Endothelial cell of umbilical vein (primary cell): Measurements from ENCODE around the gene RNF224. TPM values are rescaled to one million over a fixed set of nuclear protein-coding genes. Genes with fewer than 3 reads are reported as not detected.

ENCODE experiments used
- BruUV-seq: library from RNA; stranded (reverse); fragments of 400-500 nt; replicated peaks from 2 replicates; lab custom pipeline; 2021; lab: Mats Ljungman, UMichigan
- CTCF ChIA-PET: fragments of 300-600, 350-600 bp; sonication (Branson Sonifier 250); formaldehyde crosslinking; loops from one replicate; lab custom pipeline; 2021; ENCODE audit warnings: antibody characterized with exemption, inconsistent platforms; lab: Charles Lee
- POLR2A ChIA-PET: fragments of 300-600, 350-600 bp; sonication (Branson Sonifier 250); formaldehyde crosslinking; loops from one replicate; lab custom pipeline; 2021; ENCODE audit warnings: antibody characterized with exemption, inconsistent platforms; lab: Charles Lee
- DNase-seq: peaks from one replicate; pipeline ENCODE4 v3.0.0-alpha.2; 2011; ENCODE audit warnings: low read depth, low spot score
- FAIRE-seq: peaks from 2 replicates; lab custom pipeline; 2011; peaks lifted over from hg19 to GRCh38; lab: Jason Lieb, UNC
- H2AFZ ChIP-seq: 2 replicates; pipeline ENCODE4 v1.6.0; 2012; ENCODE audit warnings: low read depth, low read length, control low read depth, inconsistent platforms
- H3K27ac ChIP-seq: 2 replicates; pipeline ENCODE4 v1.5.1; 2011; ENCODE audit warnings: low read depth, mild to moderate bottlenecking, control low read depth, low read length, moderate library complexity; ENCODE audit not compliant: insufficient read depth
- H3K27me3 ChIP-seq, 2 experiments: 2 replicates each; pipeline versions ENCODE4 v1.6.0 to v1.6.1; 2011; ENCODE audit warnings: low read length in 2 of 2, mixed read lengths in 1 of 2; ENCODE audit not compliant: control insufficient read depth in 2 of 2, insufficient read depth in 2 of 2
- H3K36me3 ChIP-seq, 2 experiments: 2 replicates in 1 of 2; 3 replicates in 1 of 2; pipeline ENCODE4 v1.5.1; 2011; ENCODE audit warnings: low read length in 2 of 2, mild to moderate bottlenecking in 1 of 2, moderate library complexity in 1 of 2; ENCODE audit not compliant: control insufficient read depth in 2 of 2, insufficient read depth in 2 of 2; ENCODE audit errors: extremely low read depth in 1 of 2
- H3K4me1 ChIP-seq: 3 replicates; pipeline ENCODE4 v1.5.1; 2011; ENCODE audit warnings: mild to moderate bottlenecking, low read length; ENCODE audit not compliant: control insufficient read depth, insufficient read depth; ENCODE audit errors: extremely low read depth
- H3K4me2 ChIP-seq: 2 replicates; pipeline ENCODE4 v1.6.1; 2011; ENCODE audit warnings: low read length, control low read depth, mixed read lengths; ENCODE audit not compliant: insufficient read depth
- H3K4me3 ChIP-seq, 3 experiments: fragments of 200-600 bp in 1 of 3; sonication (generic), shearing (Covaris generic) in 1 of 3; replicated peaks in 1 of 3; 2 replicates each; pipeline ENCODE4 v1.5.1; 2011 to 2016; ENCODE audit warnings: control low read depth in 3 of 3, low read length in 3 of 3, mild to moderate bottlenecking in 2 of 3, inconsistent platforms in 1 of 3, low read depth in 1 of 3, moderate library complexity in 1 of 3; ENCODE audit not compliant: insufficient read depth in 1 of 3
- H3K79me2 ChIP-seq: 2 replicates; pipeline ENCODE4 v1.6.0; 2012; ENCODE audit warnings: low read length, inconsistent platforms; ENCODE audit not compliant: control insufficient read depth, insufficient read depth
- H3K9ac ChIP-seq: replicated peaks from 2 replicates; pipeline ENCODE3; 2011; ENCODE audit warnings: low read length, control low read depth; ENCODE audit not compliant: insufficient read depth; ENCODE audit errors: extremely low read depth
- H3K9me1 ChIP-seq: replicated peaks from 3 replicates; pipeline ENCODE4 v1.6.0; 2011; ENCODE audit warnings: mild to moderate bottlenecking, low read length; ENCODE audit not compliant: control insufficient read depth, insufficient read depth; ENCODE audit errors: extremely low read depth
- H3K9me3 ChIP-seq: replicated peaks from 2 replicates; pipeline ENCODE4 v1.5.1; 2012; ENCODE audit warnings: low read length, inconsistent platforms; ENCODE audit not compliant: control insufficient read depth, insufficient read depth
- H4K20me1 ChIP-seq: replicated peaks from 2 replicates; pipeline ENCODE3; 2011; ENCODE audit warnings: mild to moderate bottlenecking, low read length; ENCODE audit not compliant: control insufficient read depth, insufficient read depth; ENCODE audit errors: extremely low read depth
- EZH2 ChIP-seq: IDR thresholded peaks from 2 replicates; pipeline ENCODE4 v1.6.1; 2012; ENCODE audit warnings: borderline replicate concordance, low read depth, mild to moderate bottlenecking, moderate library complexity, low read length, inconsistent platforms; ENCODE audit not compliant: severe bottlenecking
- FOS ChIP-seq: IDR thresholded peaks from 2 replicates; pipeline ENCODE4 v1.6.1; 2011; ENCODE audit warnings: mild to moderate bottlenecking, low read length, moderate library complexity, borderline replicate concordance; ENCODE audit not compliant: insufficient read depth
- GATA2 ChIP-seq: IDR thresholded peaks from 2 replicates; pipeline ENCODE4 v1.7.0; 2011; ENCODE audit warnings: low read depth, mild to moderate bottlenecking, moderate library complexity, mixed read lengths, low read length; ENCODE audit not compliant: insufficient read length, insufficient read depth
- JUN ChIP-seq: IDR thresholded peaks from 2 replicates; pipeline ENCODE4 v1.6.1; 2011; ENCODE audit warnings: borderline replicate concordance, low read depth; ENCODE audit not compliant: insufficient read length, insufficient read depth
- MAX ChIP-seq: IDR thresholded peaks from 2 replicates; pipeline ENCODE4 v1.6.1; 2011; ENCODE audit not compliant: insufficient read depth, insufficient read length
- MYC ChIP-seq: IDR thresholded peaks from one replicate; pipeline ENCODE4 v1.6.1; 2011; ENCODE audit warnings: mild to moderate bottlenecking, low read depth, low read length
- POLR2A ChIP-seq: IDR thresholded peaks from 2 replicates; pipeline ENCODE4 v1.6.1; 2012; ENCODE audit warnings: low read depth, mild to moderate bottlenecking, control low read depth, low read length
- POLR2AphosphoS5 ChIP-seq: IDR thresholded peaks from 2 replicates; pipeline ENCODE4 v1.6.1; 2012; ENCODE audit warnings: low read depth, mild to moderate bottlenecking, control low read depth, low read length, moderate library complexity; ENCODE audit not compliant: insufficient read depth
- dilution Hi-C: fragments of 300-500 bp; cut with MboI; formaldehyde crosslinking; loops from one replicate; pipeline ENCODE4 v1.15.0; 2019; ENCODE audit warnings: low sequenced_read_pairs; ENCODE audit not compliant: extremely low pct_ligation_motif_present
- intact Hi-C: fragments of 100-400 bp; cut with micrococcal nuclease; formaldehyde crosslinking; loops from one replicate; pipeline ENCODE4 v1.10.0; 2022
- polyA plus RNA-seq, 4 experiments: library from polyadenylated mRNA; depleted of rRNA in 3 of 4; stranded (reverse) in 3 of 4; unstranded in 1 of 4; fragments of >200 nt; gene quantifications; 2 replicates each; pipeline versions ENCODE4 v1.2.1 to v1.2.3, GENCODE V29; 2011 to 2012; ENCODE audit warnings: missing spikeins in 1 of 4
- total RNA-seq: library from RNA; stranded (reverse); gene quantifications from 2 replicates; pipeline ENCODE4 v1.2.3, GENCODE V29; 2021
- TF ChIP-seq, protein P1 (sequence below), 2 donors: IDR thresholded peaks; 1 replicate in 1 of 2; 2 replicates in 1 of 2; pipeline ENCODE4 v1.5.1; 2011; ENCODE audit warnings: low read length in 2 of 2, mild to moderate bottlenecking in 2 of 2, moderate library complexity in 2 of 2, control low read depth in 1 of 2, inconsistent platforms in 1 of 2, low read depth in 1 of 2; ENCODE audit not compliant: insufficient read depth in 1 of 2; ENCODE audit errors: extremely low read depth in 1 of 2

Gene RNF224
- total and polyA plus RNA-seq, 2 donors (not counting 3 experiments of a cell fraction or from before 2014, with no cell fraction given) = not detected

- dilution Hi-C loops (no loop called here), intact Hi-C loops (no loop called here)
- CTCF ChIA-PET = interaction anchor here (0.9 to 4.4 kb wide), 3 partner anchors 19 to 167 kb away, joined by 3 to 31 read pairs (median 4); partner anchors contain the start of genes EXD3, NOXA1 and TOR4A
- BruUV-seq = no TSS peak
- Histone ChIP-seq H3K79me2 (peaks cover 18% of the 10 kb centered on the region), H3K4me3 (peak overlapping the region in 2 of 3 experiments; percentile 41 to 94), H3K4me1 (peaks cover 14% of the 10 kb centered on the region), H4K20me1 (no peaks in the 10 kb centered on the region), H3K9me1 (no peaks in the 10 kb centered on the region), H3K36me3 (peaks cover 2 to 5% of the 10 kb centered on the region in 2 experiments), H2AFZ (no peak overlapping the region), H3K4me2 (peak overlapping the region; percentile 71), H3K27me3 (no peaks in the 10 kb centered on the region), H3K27ac (no peak overlapping the region), H3K9me3 (no peaks in the 10 kb centered on the region), H3K9ac (no peak overlapping the region)
- FAIRE-seq = no peak
- TF ChIP-seq POLR2A (no peak), GATA2 (no peak), MAX (no peak), EZH2 (no peak), JUN (no peak), MYC (no peak), FOS (no peak), POLR2AphosphoS5 (no peak)
- TF ChIP-seq, protein P1, sequence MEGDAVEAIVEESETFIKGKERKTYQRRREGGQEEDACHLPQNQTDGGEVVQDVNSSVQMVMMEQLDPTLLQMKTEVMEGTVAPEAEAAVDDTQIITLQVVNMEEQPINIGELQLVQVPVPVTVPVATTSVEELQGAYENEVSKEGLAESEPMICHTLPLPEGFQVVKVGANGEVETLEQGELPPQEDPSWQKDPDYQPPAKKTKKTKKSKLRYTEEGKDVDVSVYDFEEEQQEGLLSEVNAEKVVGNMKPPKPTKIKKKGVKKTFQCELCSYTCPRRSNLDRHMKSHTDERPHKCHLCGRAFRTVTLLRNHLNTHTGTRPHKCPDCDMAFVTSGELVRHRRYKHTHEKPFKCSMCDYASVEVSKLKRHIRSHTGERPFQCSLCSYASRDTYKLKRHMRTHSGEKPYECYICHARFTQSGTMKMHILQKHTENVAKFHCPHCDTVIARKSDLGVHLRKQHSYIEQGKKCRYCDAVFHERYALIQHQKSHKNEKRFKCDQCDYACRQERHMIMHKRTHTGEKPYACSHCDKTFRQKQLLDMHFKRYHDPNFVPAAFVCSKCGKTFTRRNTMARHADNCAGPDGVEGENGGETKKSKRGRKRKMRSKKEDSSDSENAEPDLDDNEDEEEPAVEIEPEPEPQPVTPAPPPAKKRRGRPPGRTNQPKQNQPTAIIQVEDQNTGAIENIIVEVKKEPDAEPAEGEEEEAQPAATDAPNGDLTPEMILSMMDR (IDR thresholded peaks at IDR 0.05; ENCODE audit: extremely low read depth in 1 of 2, insufficient read depth in 1 of 2, low read depth in 1 of 2, low read length in 2 of 2) = no peak
- POLR2A ChIA-PET = interaction anchor here (1.0 to 1.8 kb wide), 2 partner anchors 14 to 16 kb away, joined by 3 to 14 read pairs; partner anchors contain the start of gene TUBB4B
- DNase-seq = no peak
These were observed 29.1 kb downstream of the RNF224 start for GRCh38 chr9:137256362-137256761.
